SU-DHL-6 (cell line): ENCODE results near the gene RASGRF1.
"Not testable (repeated sequence)": the region's sequence is repeated elsewhere in the genome, so short reads cannot be mapped to it uniquely, and the experiment has no call there.

Source experiments
- H2AFZ ChIP-seq: fragments of 200-600 bp; sonication (generic); 2 replicates; pipeline ENCODE4 v1.6.1; 2014; ENCODE audit warnings: low read depth, mild to moderate bottlenecking, moderate library complexity, mixed read lengths, antibody characterized with exemption, low read length; ENCODE audit not compliant: severe bottlenecking
- H3F3A ChIP-seq: fragments of 200-600 bp; shearing (Covaris generic); 2 replicates; pipeline ENCODE4 v1.6.0; 2016; ENCODE audit warnings: antibody characterized with exemption, mild to moderate bottlenecking; ENCODE audit not compliant: insufficient read depth
- H3K27ac ChIP-seq: fragments of 200-600 bp; sonication (generic); 2 replicates; pipeline ENCODE4 v1.5.1; 2016; ENCODE audit warnings: low read depth, mild to moderate bottlenecking, low read length, moderate library complexity, mixed read lengths
- H3K27me3 ChIP-seq: fragments of 200-600 bp; sonication (generic), shearing (Covaris generic); 2 replicates; pipeline ENCODE4 v1.6.0; 2014; ENCODE audit warnings: mild to moderate bottlenecking, low read length
- H3K36me3 ChIP-seq: fragments of 200-600 bp; sonication (generic); 2 replicates; pipeline ENCODE4 v1.6.1; 2014; ENCODE audit warnings: mild to moderate bottlenecking, low read length, mixed read lengths
- H3K4me2 ChIP-seq: fragments of 300-600, 200-600 bp; shearing (Covaris generic), sonication (generic); 2 replicates; pipeline ENCODE4 v1.6.0; 2014; ENCODE audit warnings: low read length, low read depth, mild to moderate bottlenecking; ENCODE audit not compliant: poor library complexity, severe bottlenecking
- H3K4me3 ChIP-seq: fragments of 200-600 bp; sonication (generic); 2 replicates; pipeline ENCODE4 v1.5.1; 2014; ENCODE audit warnings: antibody characterized with exemption, low read length, mild to moderate bottlenecking, mixed read lengths; ENCODE audit not compliant: insufficient read depth, poor library complexity, severe bottlenecking
- H3K79me2 ChIP-seq: fragments of 200-600 bp; sonication (generic); 2 replicates; pipeline ENCODE4 v1.6.1; 2014; ENCODE audit warnings: mild to moderate bottlenecking, low read length, moderate library complexity; ENCODE audit not compliant: insufficient read depth
- H3K9ac ChIP-seq: fragments of 200-600 bp; sonication (generic); 2 replicates; pipeline ENCODE4 v1.7.0; 2014; ENCODE audit warnings: mild to moderate bottlenecking, low read length
- H3K9me2 ChIP-seq: fragments of 200-600 bp; sonication (generic); replicated peaks from 2 replicates; pipeline ENCODE4 v1.6.1; 2014; ENCODE audit warnings: low read length; ENCODE audit not compliant: insufficient read depth
- H3K9me3 ChIP-seq: fragments of 200-600 bp; sonication (generic); 2 replicates; pipeline ENCODE4 v1.6.1; 2014; ENCODE audit warnings: low read length, mixed read lengths; ENCODE audit not compliant: insufficient read depth
- H4K20me1 ChIP-seq: fragments of 200-600 bp; sonication (generic); 2 replicates; pipeline ENCODE4 v1.6.1; 2014; ENCODE audit warnings: low read depth, mild to moderate bottlenecking, antibody characterized with exemption, low read length, moderate library complexity, mixed read lengths
- CTCF ChIP-seq: fragments of 200-600 bp; sonication (generic); IDR thresholded peaks from one replicate; pipeline ENCODE4 v1.5.1; 2017; ENCODE audit warnings: antibody characterized with exemption, mild to moderate bottlenecking, low read length, moderate library complexity; ENCODE audit not compliant: insufficient read depth, poor library complexity, severe bottlenecking
- EZH2phosphoT487 ChIP-seq: fragments of 200-600 bp; sonication (generic), shearing (Covaris generic); conservative IDR thresholded peaks from 2 replicates; pipeline ENCODE4 v1.6.1; 2018; ENCODE audit warnings: mild to moderate bottlenecking, antibody characterized with exemption, low read length, moderate library complexity, mixed read lengths

The RASGRF1 gene

GRCh38 chr15:79113831-79114230 is 23.3 kb upstream of the RASGRF1 start:
- no peaks in the 10 kb centered on the region for H3K79me2 ChIP-seq
- no peak overlapping the region for H2AFZ ChIP-seq
- no peaks in the 10 kb centered on the region for H4K20me1 ChIP-seq
- no peak overlapping the region for H3K4me2 ChIP-seq
- no peaks in the 10 kb centered on the region for H3F3A ChIP-seq
- H3K36me3 ChIP-seq: no peaks in the 10 kb centered on the region
- H3K27me3 ChIP-seq: no peaks in the 10 kb centered on the region
- no peaks in the 10 kb centered on the region for H3K9me2 ChIP-seq
- H3K27ac ChIP-seq: no peak overlapping the region
- no peaks in the 10 kb centered on the region for H3K9me3 ChIP-seq
- H3K9ac ChIP-seq: no peak overlapping the region
- H3K4me3 ChIP-seq: no peak overlapping the region
- no peak for TF ChIP-seq CTCF
- no peak for TF ChIP-seq EZH2phosphoT487

GRCh38 chr15:79111404-79111803 is 20.8 kb upstream of the RASGRF1 start:
- H3K27ac ChIP-seq, H3K79me2 ChIP-seq, H3K9me3 ChIP-seq, H3F3A ChIP-seq, H3K9me2 ChIP-seq, H2AFZ ChIP-seq, H3K27me3 ChIP-seq, H3K4me3 ChIP-seq, H3K4me2 ChIP-seq, H4K20me1 ChIP-seq, H3K36me3 ChIP-seq, H3K9ac ChIP-seq: not testable (repeated sequence)

- H3F3A ChIP-seq: no peaks in the 10 kb centered on the region
- H3K27ac ChIP-seq: no peak overlapping the region
- no peak overlapping the region for H2AFZ ChIP-seq
- no peak overlapping the region for H3K9ac ChIP-seq
- no peak overlapping the region for H3K4me2 ChIP-seq
- no peaks in the 10 kb centered on the region for H3K27me3 ChIP-seq
- H3K79me2 ChIP-seq: no peaks in the 10 kb centered on the region
- no peaks in the 10 kb centered on the region for H3K9me3 ChIP-seq
- H3K9me2 ChIP-seq: no peaks in the 10 kb centered on the region
- no peak for TF ChIP-seq EZH2phosphoT487
- TF ChIP-seq CTCF: no peak
- no peak overlapping the region for H3K4me3 ChIP-seq
- no peaks in the 10 kb centered on the region for H4K20me1 ChIP-seq
- H3K36me3 ChIP-seq: no peaks in the 10 kb centered on the region
Measured at GRCh38 chr15:79105141-79105540, 14.6 kb upstream of the RASGRF1 start.

- Histone ChIP-seq H4K20me1 (no peaks in the 10 kb centered on the region; the same call in 1 of the 2 replicates), H3K4me3 (no peak overlapping the region), H3K79me2 (no peaks in the 10 kb centered on the region), H3K4me2 (no peak overlapping the region), H3K9me3 (no peaks in the 10 kb centered on the region), H3F3A (no peaks in the 10 kb centered on the region), H3K9ac (no peak overlapping the region), H3K27me3 (no peaks in the 10 kb centered on the region), H2AFZ (no peak overlapping the region), H3K36me3 (no peaks in the 10 kb centered on the region), H3K27ac (no peak overlapping the region), H3K9me2 (no peaks in the 10 kb centered on the region)
- TF ChIP-seq EZH2phosphoT487 (no peak), CTCF (no peak)
Measured at GRCh38 chr15:79102595-79102994, 12.0 kb upstream of the RASGRF1 start.
